ENCODE measurements around the gene FOLH1.
"Not testable (repeated sequence)": the region's sequence is repeated elsewhere in the genome, so short reads cannot be mapped to it uniquely, and the experiment has no call there.

GRCh38 chr11:49233019-49233418 is 24.6 kb upstream of the FOLH1 start:
- TF ChIP-seq SP1 (IDR thresholded peaks at IDR 0.05; ENCODE audit: low read depth, low read length); CTCF (IDR thresholded peaks at IDR 0.05; ENCODE audit: control extremely low read depth in 1 of 3, insufficient read depth in 1 of 3, low read depth in 1 of 3, low read length in 3 of 3); JUN (IDR thresholded peaks at IDR 0.05; ENCODE audit: low read depth, low read length); USF2 (IDR thresholded peaks at IDR 0.05; ENCODE audit: low read length); TAF1 (IDR thresholded peaks at IDR 0.05; ENCODE audit: low read depth, low read length); SP4 (IDR thresholded peaks at IDR 0.05; ENCODE audit: low read length); ATF2 (IDR thresholded peaks at IDR 0.05; ENCODE audit: low read length); KDM5A (IDR thresholded peaks at IDR 0.05; ENCODE audit: low read length); TEAD4 (IDR thresholded peaks at IDR 0.05; ENCODE audit: low read depth, low read length); BRCA1 (IDR thresholded peaks at IDR 0.05; ENCODE audit: low read depth, low read length); GTF2F1 (IDR thresholded peaks at IDR 0.05; ENCODE audit: borderline replicate concordance, low read depth, low read length); CBX5 (IDR thresholded peaks at IDR 0.05; ENCODE audit: low read depth, low read length): not testable (repeated sequence)

All from H1 (cell line).